ENCODE measurements around the gene CORO7.

Gene CORO7

GRCh38 chr16:4381072-4381934 is 35.1 kb downstream of the CORO7 start:
- no peak for FAIRE-seq

GRCh38 chr16:4380119-4381063 is 36.0 kb downstream of the CORO7 start:
- DNase-seq (ENCODE audit: insufficient read length, low spot score), result no peak
- no peak for FAIRE-seq
- TF ChIP-seq POLR2A (IDR thresholded peaks at IDR 0.05; ENCODE audit: low read depth, low read length), result no peak
- no peak for TF ChIP-seq PAX5 (IDR thresholded peaks at IDR 0.05; ENCODE audit: insufficient read depth, low read length, severe bottlenecking)
- no peak for TF ChIP-seq TAF1 (IDR thresholded peaks at IDR 0.05; ENCODE audit: low read depth, low read length)
- TF ChIP-seq SPI1 (IDR thresholded peaks at IDR 0.05; ENCODE audit: low read depth, low read length), result no peak
- no peak for TF ChIP-seq POU2F2 (IDR thresholded peaks at IDR 0.05; ENCODE audit: low read depth, low read length)
- 0 out of 2 replicates have a peak, but pooled peaks have one; percentile 32 for TF ChIP-seq POLR2AphosphoS5 (IDR thresholded peaks at IDR 0.05; ENCODE audit: low read depth, low read length)

More at GRCh38 chr16:4381072-4381934, 35.1 kb downstream of the CORO7 start:
- no peak for DNase-seq (ENCODE audit: insufficient read length, low spot score)
- TF ChIP-seq POLR2A (IDR thresholded peaks at IDR 0.05; ENCODE audit: low read depth, low read length) (no peak; the same call in 1 of the 2 replicates), TAF1 (IDR thresholded peaks at IDR 0.05; ENCODE audit: low read depth, low read length) (no peak), SPI1 (IDR thresholded peaks at IDR 0.05; ENCODE audit: low read depth, low read length) (no peak), PAX5 (IDR thresholded peaks at IDR 0.05; ENCODE audit: insufficient read depth, low read length, severe bottlenecking) (no peak), POU2F2 (IDR thresholded peaks at IDR 0.05; ENCODE audit: low read depth, low read length) (no peak), POLR2AphosphoS5 (IDR thresholded peaks at IDR 0.05; ENCODE audit: low read depth, low read length) (no peak)

- FAIRE-seq (no peak), DNase-seq (ENCODE audit: insufficient read length, low spot score) (no peak)
- TF ChIP-seq POLR2AphosphoS5 (IDR thresholded peaks at IDR 0.05; ENCODE audit: low read depth, low read length), result peak; percentile 35; the same call in 1 of the 2 replicates
- TF ChIP-seq PAX5 (IDR thresholded peaks at IDR 0.05; ENCODE audit: insufficient read depth, low read length, severe bottlenecking), result no peak
These were observed 37.3 kb downstream of the CORO7 start for GRCh38 chr16:4378999-4379690.

GRCh38 chr16:4378161-4378666 is 38.2 kb downstream of the CORO7 start:
- no peak for TF ChIP-seq POLR2AphosphoS5 (IDR thresholded peaks at IDR 0.05; ENCODE audit: low read depth, low read length)
- no peak for TF ChIP-seq POU2F2 (IDR thresholded peaks at IDR 0.05; ENCODE audit: low read depth, low read length)
- TF ChIP-seq PAX5 (IDR thresholded peaks at IDR 0.05; ENCODE audit: insufficient read depth, low read length, severe bottlenecking), result no peak
- TF ChIP-seq POLR2A (IDR thresholded peaks at IDR 0.05; ENCODE audit: low read depth, low read length), result no peak
- no peak for TF ChIP-seq TAF1 (IDR thresholded peaks at IDR 0.05; ENCODE audit: low read depth, low read length)
- no peak for TF ChIP-seq SPI1 (IDR thresholded peaks at IDR 0.05; ENCODE audit: low read depth, low read length)
- DNase-seq (ENCODE audit: insufficient read length, low spot score) (no peak), FAIRE-seq (no peak)

- peak; percentile 40 for FAIRE-seq
- DNase-seq (ENCODE audit: insufficient read length, low spot score), result no peak
- TF ChIP-seq POLR2A (IDR thresholded peaks at IDR 0.05; ENCODE audit: low read depth, low read length), result no peak
These were observed 38.7 kb downstream of the CORO7 start for GRCh38 chr16:4377573-4378154.

- no peak for TF ChIP-seq POLR2AphosphoS5 (IDR thresholded peaks at IDR 0.05; ENCODE audit: low read depth, low read length)
- TF ChIP-seq TAF1 (IDR thresholded peaks at IDR 0.05; ENCODE audit: low read depth, low read length), result no peak
- no peak for TF ChIP-seq POLR2A (IDR thresholded peaks at IDR 0.05; ENCODE audit: low read depth, low read length)
- no peak for TF ChIP-seq PAX5 (IDR thresholded peaks at IDR 0.05; ENCODE audit: insufficient read depth, low read length, severe bottlenecking)
- no peak for TF ChIP-seq SPI1 (IDR thresholded peaks at IDR 0.05; ENCODE audit: low read depth, low read length)
- TF ChIP-seq POU2F2 (IDR thresholded peaks at IDR 0.05; ENCODE audit: low read depth, low read length), result no peak
- FAIRE-seq (no peak), DNase-seq (ENCODE audit: insufficient read length, low spot score) (no peak)
These were observed 39.4 kb downstream of the CORO7 start for GRCh38 chr16:4376893-4377572.

- FAIRE-seq (no peak), DNase-seq (ENCODE audit: insufficient read length, low spot score) (no peak)
- no peak for TF ChIP-seq SPI1 (IDR thresholded peaks at IDR 0.05; ENCODE audit: low read depth, low read length)
- TF ChIP-seq POU2F2 (IDR thresholded peaks at IDR 0.05; ENCODE audit: low read depth, low read length), result no peak
- TF ChIP-seq POLR2AphosphoS5 (IDR thresholded peaks at IDR 0.05; ENCODE audit: low read depth, low read length), result no peak
- TF ChIP-seq POLR2A (IDR thresholded peaks at IDR 0.05; ENCODE audit: low read depth, low read length), result no peak
- no peak for TF ChIP-seq PAX5 (IDR thresholded peaks at IDR 0.05; ENCODE audit: insufficient read depth, low read length, severe bottlenecking)
- no peak for TF ChIP-seq TAF1 (IDR thresholded peaks at IDR 0.05; ENCODE audit: low read depth, low read length)
These were observed 40.1 kb downstream of the CORO7 start for GRCh38 chr16:4376126-4376892.

- no peak for DNase-seq (ENCODE audit: insufficient read length, low spot score)
- FAIRE-seq, result no peak
- TF ChIP-seq POU2F2 (IDR thresholded peaks at IDR 0.05; ENCODE audit: low read depth, low read length), result no peak
- no peak for TF ChIP-seq POLR2AphosphoS5 (IDR thresholded peaks at IDR 0.05; ENCODE audit: low read depth, low read length)
- TF ChIP-seq PAX5 (IDR thresholded peaks at IDR 0.05; ENCODE audit: insufficient read depth, low read length, severe bottlenecking), result no peak
- no peak for TF ChIP-seq TAF1 (IDR thresholded peaks at IDR 0.05; ENCODE audit: low read depth, low read length)
- TF ChIP-seq SPI1 (IDR thresholded peaks at IDR 0.05; ENCODE audit: low read depth, low read length), result no peak
- TF ChIP-seq POLR2A (IDR thresholded peaks at IDR 0.05; ENCODE audit: low read depth, low read length), result no peak
These were observed 40.7 kb downstream of the CORO7 start for GRCh38 chr16:4375717-4376116.
